ENCODE measurements around the gene CDC42BPA.

- TF ChIP-seq, protein P1, sequence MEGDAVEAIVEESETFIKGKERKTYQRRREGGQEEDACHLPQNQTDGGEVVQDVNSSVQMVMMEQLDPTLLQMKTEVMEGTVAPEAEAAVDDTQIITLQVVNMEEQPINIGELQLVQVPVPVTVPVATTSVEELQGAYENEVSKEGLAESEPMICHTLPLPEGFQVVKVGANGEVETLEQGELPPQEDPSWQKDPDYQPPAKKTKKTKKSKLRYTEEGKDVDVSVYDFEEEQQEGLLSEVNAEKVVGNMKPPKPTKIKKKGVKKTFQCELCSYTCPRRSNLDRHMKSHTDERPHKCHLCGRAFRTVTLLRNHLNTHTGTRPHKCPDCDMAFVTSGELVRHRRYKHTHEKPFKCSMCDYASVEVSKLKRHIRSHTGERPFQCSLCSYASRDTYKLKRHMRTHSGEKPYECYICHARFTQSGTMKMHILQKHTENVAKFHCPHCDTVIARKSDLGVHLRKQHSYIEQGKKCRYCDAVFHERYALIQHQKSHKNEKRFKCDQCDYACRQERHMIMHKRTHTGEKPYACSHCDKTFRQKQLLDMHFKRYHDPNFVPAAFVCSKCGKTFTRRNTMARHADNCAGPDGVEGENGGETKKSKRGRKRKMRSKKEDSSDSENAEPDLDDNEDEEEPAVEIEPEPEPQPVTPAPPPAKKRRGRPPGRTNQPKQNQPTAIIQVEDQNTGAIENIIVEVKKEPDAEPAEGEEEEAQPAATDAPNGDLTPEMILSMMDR (IDR thresholded peaks at IDR 0.05): no peak
- no peak for TF ChIP-seq EP300 (IDR thresholded peaks at IDR 0.05)
Observed at GRCh38 chr1:227058321-227058751, 260.0 kb downstream of the CDC42BPA start.
